Posterior cingulate gyrus (tissue), 11 donors: Measurements from ENCODE around the gene OTUD7B.

Experiments used
- DNase-seq, 10 donors: peaks; one replicate each; pipeline versions ENCODE4 v3.0.0 to v3.0.0-alpha.2; 2020 to 2021; ENCODE audit warnings: mixed read lengths in 3 of 10
- intact Hi-C: fragments of 100-400 bp; cut with DNase I; formaldehyde crosslinking; loops from one replicate; pipeline ENCODE4 v1.15.1; 2023

The OTUD7B gene

GRCh38 chr1:150006881-150007421 is 3.6 kb downstream of the OTUD7B start:
- intact Hi-C loops = loop anchor here (5.0 kb wide), 1 partner anchor 45 kb away; no protein-coding TSS in a partner anchor
- peak in 1 of 10 donors; percentile 23 for DNase-seq

- DNase-seq = no peak
- intact Hi-C loops = loop anchor here (5.0 kb wide), 1 partner anchor 43 kb away; no protein-coding TSS in a partner anchor
Measured at GRCh38 chr1:150005606-150006005, 4.9 kb downstream of the OTUD7B start.

GRCh38 chr1:150003801-150004200 is 6.7 kb downstream of the OTUD7B start:
- DNase-seq = no peak
- intact Hi-C loops = no loop called here

DNA sequence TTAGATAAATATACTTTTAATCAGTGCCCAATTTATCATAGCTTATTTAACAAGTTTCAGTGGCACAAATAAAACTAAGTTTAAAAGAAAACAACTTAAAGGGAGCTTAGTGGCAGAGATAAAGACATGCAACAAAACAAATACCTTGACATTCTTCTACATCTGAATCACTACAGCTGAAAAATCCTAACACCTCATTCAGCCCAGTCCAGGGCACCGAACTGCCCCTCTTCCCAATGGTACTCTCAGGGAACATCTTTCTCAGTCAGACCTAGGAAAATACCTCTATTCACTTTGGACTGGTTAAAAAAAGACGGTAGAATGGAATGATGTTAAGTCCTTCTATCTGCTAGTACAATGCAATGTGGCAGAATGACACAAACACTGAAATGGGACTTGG is 8.3 kb downstream of the OTUD7B start:
- no peak for DNase-seq
- intact Hi-C loops = no loop called here

DNA sequence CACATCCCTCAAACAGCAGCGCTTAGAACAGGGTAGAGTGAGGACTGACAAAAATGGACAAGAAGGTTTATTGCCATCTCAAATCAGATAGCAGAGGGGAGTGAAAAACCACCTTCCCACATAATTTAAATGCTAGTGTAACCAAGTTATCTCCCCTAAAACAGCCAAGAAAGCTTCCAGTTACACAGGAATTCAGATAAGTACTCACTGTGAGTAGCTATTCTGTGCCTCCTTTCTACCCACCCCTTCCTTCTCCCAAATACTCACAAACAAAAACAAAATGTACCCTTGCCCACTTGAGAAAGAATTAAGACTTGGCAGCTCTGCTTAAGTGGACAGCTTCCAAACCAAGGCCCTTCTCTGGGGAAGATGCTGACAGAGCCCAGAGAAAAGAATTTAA is 9.1 kb downstream of the OTUD7B start:
- DNase-seq = no peak
- intact Hi-C loops = no loop called here

DNA sequence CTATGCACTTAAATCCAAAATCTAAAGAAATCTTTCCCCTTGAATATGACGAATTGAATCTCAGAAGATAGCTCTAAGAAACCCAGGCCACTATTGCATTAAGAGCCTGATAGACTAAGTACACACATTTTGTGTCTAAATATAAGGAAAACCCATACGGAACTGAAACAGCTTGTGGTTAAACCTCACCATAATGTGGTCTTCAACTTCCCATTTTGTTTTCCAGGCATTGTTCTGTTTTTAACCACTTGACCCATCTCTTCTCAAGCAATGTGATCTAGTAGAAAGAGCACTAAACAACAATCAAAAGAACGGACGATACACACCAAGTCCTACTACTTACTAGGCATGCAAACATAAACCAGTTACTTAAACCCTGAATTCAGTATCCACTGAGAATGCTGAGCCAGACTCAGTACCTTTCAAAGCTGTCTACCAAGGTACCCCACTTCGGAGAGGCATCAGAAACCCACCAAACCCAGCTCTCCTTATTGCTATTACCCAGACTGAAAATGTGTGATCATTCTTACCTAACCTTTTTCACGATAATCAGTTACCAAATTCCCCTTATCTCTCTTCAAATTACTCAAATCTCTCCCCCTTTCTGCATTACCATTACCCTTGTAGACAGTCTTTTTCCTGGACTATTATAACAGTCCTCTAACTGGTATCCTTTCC is 12.8 kb downstream of the OTUD7B start:
- no peak for DNase-seq
- intact Hi-C loops = no loop called here

DNA sequence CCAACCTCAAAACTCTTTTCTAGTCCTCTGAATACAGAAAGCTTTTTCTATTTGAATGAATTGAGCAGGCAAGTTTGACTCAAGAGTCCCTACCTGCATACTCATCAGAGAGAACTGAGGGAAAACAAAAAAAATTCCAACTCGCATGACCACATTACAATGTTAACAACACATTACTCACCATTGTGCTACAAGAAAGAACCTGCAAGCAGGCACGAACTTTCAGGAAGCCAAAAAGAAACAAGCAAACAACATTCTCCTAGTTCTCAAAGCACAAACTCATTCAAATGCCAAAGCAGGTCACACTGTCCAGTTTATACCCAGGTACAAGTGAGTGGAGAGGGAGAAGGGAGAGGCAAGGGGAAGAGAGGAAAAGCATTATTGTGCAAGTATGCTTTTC is 14.6 kb downstream of the OTUD7B start:
- no peak for DNase-seq
- intact Hi-C loops = no loop called here

GRCh38 chr1:149993764-149994163 is 16.8 kb downstream of the OTUD7B start:
- intact Hi-C loops = no loop called here
- DNase-seq = no peak

- DNase-seq = no peak
- intact Hi-C loops = no loop called here
Measured at GRCh38 chr1:149993181-149993580, 17.3 kb downstream of the OTUD7B start.

GRCh38 chr1:149987297-149987595 is 23.3 kb downstream of the OTUD7B start:
- intact Hi-C loops = no loop called here
- DNase-seq = no peak

GRCh38 chr1:149986486-149987296 is 23.8 kb downstream of the OTUD7B start:
- intact Hi-C loops = no loop called here
- DNase-seq = no peak

- intact Hi-C loops = no loop called here
- no peak for DNase-seq
Measured at GRCh38 chr1:149979972-149980540, 30.5 kb downstream of the OTUD7B start.

- intact Hi-C loops = no loop called here
Measured at GRCh38 chr1:149979245-149979971, 31.1 kb downstream of the OTUD7B start.

GRCh38 chr1:149978547-149979023 is 31.9 kb downstream of the OTUD7B start:
- DNase-seq = no peak
- intact Hi-C loops = no loop called here

More at GRCh38 chr1:149979245-149979971, 31.1 kb downstream of the OTUD7B start:
- no peak for DNase-seq

- intact Hi-C loops = no loop called here
- DNase-seq = no peak
Measured at GRCh38 chr1:149977345-149977744, 33.2 kb downstream of the OTUD7B start.

DNA sequence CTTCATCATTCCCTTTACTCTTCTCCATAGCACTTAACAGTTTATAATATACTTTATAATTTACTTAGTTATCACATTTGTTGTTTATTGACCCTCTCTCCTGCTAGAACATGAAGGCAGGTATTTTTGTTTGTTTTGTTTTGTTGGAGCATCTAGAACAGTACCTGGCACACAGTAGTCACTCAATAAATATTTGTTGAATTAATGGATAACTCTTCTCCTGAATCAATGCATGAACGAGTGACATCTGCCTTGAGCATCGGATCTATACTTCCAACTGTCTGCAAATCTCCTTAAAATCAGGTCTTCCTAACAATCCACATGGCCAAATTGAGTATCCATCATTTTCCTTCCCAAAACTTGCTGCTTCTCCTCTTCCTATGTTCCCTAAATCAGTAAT is 38.0 kb downstream of the OTUD7B start:
- intact Hi-C loops = no loop called here
- DNase-seq = no peak

DNA sequence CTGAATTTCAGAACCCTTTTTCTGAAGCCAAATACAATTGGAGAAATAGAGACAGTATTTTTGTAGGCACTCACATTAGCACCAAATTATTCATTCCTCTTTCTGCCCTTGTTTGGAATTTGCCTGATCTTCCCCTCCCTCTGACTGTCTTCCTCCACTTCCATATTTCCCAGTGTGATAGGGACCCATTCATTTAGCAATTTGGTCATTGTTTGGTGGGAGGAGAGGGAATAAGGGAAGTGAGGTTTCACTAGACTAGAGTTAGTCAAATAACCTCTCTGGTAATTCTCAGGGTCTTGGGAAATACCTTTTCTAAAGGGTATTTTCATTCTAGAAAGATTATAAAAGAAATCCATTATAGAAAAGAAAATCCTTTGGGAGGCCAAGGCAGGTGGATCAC is 42.9 kb downstream of the OTUD7B start:
- DNase-seq = no peak
- intact Hi-C loops = loop anchor here (10.0 kb wide), 1 partner anchor 197 kb away; no protein-coding TSS in a partner anchor

DNA sequence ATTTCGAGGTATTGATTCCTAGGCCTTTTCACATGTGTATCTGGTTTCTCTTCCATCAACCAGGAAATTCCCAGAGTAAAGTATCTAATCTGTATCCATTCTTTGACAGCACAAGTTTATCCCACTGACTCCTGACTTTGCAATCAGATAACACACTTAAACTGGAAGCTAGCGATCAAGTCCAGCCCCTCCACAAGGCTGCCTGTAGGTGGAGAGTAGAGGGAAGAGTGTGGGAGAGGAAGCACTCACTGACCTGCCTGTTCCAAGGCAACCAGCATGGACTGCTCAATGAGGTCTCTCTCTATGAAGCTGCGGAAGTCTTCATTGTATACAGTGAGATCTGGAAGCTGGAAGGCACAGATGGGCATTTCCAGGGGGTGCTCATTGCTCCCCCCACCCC is 43.5 kb downstream of the OTUD7B start:
- DNase-seq = no peak
- intact Hi-C loops = loop anchor here (10.0 kb wide), 1 partner anchor 198 kb away; no protein-coding TSS in a partner anchor

GRCh38 chr1:149966405-149966804 is 44.1 kb downstream of the OTUD7B start:
- intact Hi-C loops = loop anchor here (10.0 kb wide), 1 partner anchor 198 kb away; no protein-coding TSS in a partner anchor
- DNase-seq = no peak

DNA sequence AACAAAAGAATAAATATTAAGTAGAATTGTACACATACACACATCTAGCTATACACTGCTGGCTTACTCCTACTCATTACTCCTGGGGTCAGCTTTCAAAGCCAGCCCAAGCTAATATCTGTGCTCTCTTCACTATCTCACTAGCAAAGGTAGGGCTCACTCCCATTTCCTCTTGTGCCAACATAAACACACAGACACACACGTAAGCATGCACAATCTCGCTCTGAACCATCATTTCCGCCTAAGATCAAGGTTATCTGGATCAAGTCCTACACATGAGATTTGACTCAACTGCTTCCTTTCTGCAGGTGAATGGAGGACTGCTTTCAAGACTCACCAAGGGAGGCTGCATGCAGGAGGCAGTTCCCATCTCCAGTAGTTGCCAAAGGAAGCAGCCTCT is 45.1 kb downstream of the OTUD7B start:
- intact Hi-C loops = loop anchor here (10.0 kb wide), 1 partner anchor 199 kb away; no protein-coding TSS in a partner anchor
- DNase-seq = no peak
